Prostate gland (tissue), 2 donors: Measurements from ENCODE around the gene NEK4.

Experiments used
- POLR2A ChIP-seq: fragments of 450-650 bp; IDR thresholded peaks from one replicate; pipeline ENCODE4 v1.6.1; 2016; ENCODE audit warnings: antibody characterized with exemption, mild to moderate bottlenecking
- POLR2AphosphoS5 ChIP-seq: sonication (generic); formaldehyde crosslinking; IDR thresholded peaks from one replicate; pipeline ENCODE4 v1.6.1; 2017; ENCODE audit warnings: antibody characterized with exemption
- TF ChIP-seq, protein P1 (sequence below), 4 experiments: fragments of 200-600 bp in 2 of 4; fragments of 450-650 bp in 2 of 4; sonication (generic) in 2 of 4; IDR thresholded peaks; 1 replicate in 3 of 4; 2 replicates in 1 of 4; pipeline ENCODE4 v1.5.1; 2016 to 2019; ENCODE audit warnings: antibody characterized with exemption in 4 of 4, mild to moderate bottlenecking in 2 of 4, moderate library complexity in 2 of 4

DNA sequence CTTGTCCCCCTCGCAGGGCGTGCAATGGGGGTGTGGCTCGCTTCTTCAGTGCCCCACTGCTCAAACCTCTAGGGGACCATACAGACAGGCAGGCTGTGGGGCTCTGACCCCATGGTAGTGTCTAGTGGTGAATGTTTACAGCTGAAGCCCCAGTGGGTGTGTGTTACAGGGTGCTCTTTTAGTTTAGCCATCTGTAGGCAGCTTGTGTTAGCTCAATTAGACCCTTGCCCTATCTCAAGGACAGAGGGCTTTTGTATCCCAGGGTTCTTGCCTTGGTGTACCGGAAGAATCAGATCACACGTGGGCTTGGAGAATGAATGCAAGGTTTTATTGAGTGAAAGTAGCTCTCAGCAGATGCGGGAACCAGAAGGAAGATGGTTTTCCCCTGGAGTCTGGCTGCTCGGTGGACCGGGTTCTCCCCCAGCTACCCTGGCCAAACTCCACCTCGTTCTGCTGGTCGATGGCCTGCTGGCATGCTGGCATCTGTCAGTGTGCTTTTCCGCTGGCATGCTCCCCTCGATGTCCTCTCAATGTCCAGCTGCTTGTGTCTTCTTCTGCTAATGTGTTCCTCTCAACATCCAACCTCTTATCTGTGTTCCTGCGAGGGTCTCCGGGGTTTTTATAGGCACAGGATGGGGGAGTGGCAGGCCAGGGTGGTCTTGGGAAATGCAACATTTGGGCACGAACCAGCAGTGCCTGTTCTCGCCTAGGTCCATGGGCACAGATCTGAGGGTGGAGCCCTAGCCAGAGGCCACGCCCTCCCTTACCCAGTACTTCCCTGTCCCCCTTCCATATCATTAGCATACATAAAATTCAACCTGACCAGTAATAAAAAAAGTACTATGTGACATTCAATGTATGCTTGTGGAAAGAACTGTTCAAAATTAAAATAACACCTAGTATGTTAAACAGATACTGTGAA lies 58.2 kb downstream of the NEK4 start:
- TF ChIP-seq, protein P1, sequence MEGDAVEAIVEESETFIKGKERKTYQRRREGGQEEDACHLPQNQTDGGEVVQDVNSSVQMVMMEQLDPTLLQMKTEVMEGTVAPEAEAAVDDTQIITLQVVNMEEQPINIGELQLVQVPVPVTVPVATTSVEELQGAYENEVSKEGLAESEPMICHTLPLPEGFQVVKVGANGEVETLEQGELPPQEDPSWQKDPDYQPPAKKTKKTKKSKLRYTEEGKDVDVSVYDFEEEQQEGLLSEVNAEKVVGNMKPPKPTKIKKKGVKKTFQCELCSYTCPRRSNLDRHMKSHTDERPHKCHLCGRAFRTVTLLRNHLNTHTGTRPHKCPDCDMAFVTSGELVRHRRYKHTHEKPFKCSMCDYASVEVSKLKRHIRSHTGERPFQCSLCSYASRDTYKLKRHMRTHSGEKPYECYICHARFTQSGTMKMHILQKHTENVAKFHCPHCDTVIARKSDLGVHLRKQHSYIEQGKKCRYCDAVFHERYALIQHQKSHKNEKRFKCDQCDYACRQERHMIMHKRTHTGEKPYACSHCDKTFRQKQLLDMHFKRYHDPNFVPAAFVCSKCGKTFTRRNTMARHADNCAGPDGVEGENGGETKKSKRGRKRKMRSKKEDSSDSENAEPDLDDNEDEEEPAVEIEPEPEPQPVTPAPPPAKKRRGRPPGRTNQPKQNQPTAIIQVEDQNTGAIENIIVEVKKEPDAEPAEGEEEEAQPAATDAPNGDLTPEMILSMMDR (IDR thresholded peaks at IDR 0.05) = no peak
- TF ChIP-seq POLR2AphosphoS5 (no peak), POLR2A (no peak)
